T-helper 17 cell (primary cell): ENCODE measurements around the gene GMFB. TPM values are rescaled to one million over a fixed set of nuclear protein-coding genes. Genes with fewer than 3 reads are reported as not detected.
"Not testable (repeated sequence)": the region's sequence is repeated elsewhere in the genome, so short reads cannot be mapped to it uniquely, and the experiment has no call there.

Source experiments
- ATAC-seq: fragments of 150-1000 bp; cut with Tn5 transposase; 2 replicates; pipeline ENCODE4 v1.10.0; 2021; ENCODE audit warnings: mild to moderate bottlenecking, moderate library complexity
- DNase-seq, 3 donors: peaks; one replicate each; pipeline versions ENCODE4 v3.0.0 to v3.0.0-alpha.2; 2020 to 2021
- H3K9me3 ChIP-seq: one replicate; pipeline ENCODE4 v1.7.0; 2013; ENCODE audit warnings: low read length, mild to moderate bottlenecking; ENCODE audit not compliant: control insufficient read depth, poor library complexity, severe bottlenecking
- H3K27ac Mint-ChIP-seq: one replicate; pipeline ENCODE4 v1.8.0; 2022; ENCODE audit warnings: mild to moderate bottlenecking, moderate library complexity, mixed read lengths
- H3K27me3 Mint-ChIP-seq: one replicate; pipeline ENCODE4 v1.8.0; 2022; ENCODE audit warnings: mixed read lengths
- H3K36me3 Mint-ChIP-seq: one replicate; pipeline ENCODE4 v1.8.0; 2022; ENCODE audit warnings: low read depth, mixed read lengths
- H3K4me1 Mint-ChIP-seq: one replicate; pipeline ENCODE4 v1.8.0; 2022; ENCODE audit warnings: mild to moderate bottlenecking, mixed read lengths
- H3K4me3 Mint-ChIP-seq: one replicate; pipeline ENCODE4 v1.8.0; 2022; ENCODE audit warnings: mild to moderate bottlenecking, moderate library complexity, mixed read lengths
- total RNA-seq, 4 donors: library from RNA in 2 of 4; stranded (reverse) in 2 of 4; gene quantifications; one replicate each; pipeline ENCODE4 v1.2.3 and lab custom pipeline; 2022 to 2026

GMFB gene
- total RNA-seq, 2 donors from 2014 or later, result 25.4 to 42.5 TPM

DNA sequence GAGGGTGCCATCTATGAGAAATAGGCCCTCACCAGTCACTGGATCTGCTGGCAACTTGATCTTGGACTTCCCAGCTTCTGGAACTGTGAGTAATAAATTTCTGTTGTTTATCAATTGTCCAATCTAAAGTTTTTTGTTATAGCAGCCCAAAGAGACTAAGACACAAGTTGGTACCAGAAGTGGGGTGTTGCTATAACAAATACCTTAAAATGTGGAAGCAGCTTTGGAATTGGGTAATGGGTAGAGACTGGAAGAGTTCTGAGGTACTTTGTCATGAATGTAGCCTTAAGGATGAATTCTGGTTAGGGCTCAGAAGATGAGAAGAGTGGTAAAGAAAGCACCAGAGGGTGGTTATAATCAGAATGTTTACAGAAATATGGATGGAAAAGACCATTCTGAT is 21.5 kb downstream of the GMFB start:
- Mint-ChIP-seq H3K4me1 (no peaks in the 10 kb centered on the region), H3K27me3 (no peaks in the 10 kb centered on the region), H3K4me3 (no peak overlapping the region), H3K36me3 (peaks cover 7% of the 10 kb centered on the region), H3K27ac (no peak overlapping the region)
- no peak for DNase-seq
- no peak for ATAC-seq
- no peaks in the 10 kb centered on the region for H3K9me3 ChIP-seq

DNA sequence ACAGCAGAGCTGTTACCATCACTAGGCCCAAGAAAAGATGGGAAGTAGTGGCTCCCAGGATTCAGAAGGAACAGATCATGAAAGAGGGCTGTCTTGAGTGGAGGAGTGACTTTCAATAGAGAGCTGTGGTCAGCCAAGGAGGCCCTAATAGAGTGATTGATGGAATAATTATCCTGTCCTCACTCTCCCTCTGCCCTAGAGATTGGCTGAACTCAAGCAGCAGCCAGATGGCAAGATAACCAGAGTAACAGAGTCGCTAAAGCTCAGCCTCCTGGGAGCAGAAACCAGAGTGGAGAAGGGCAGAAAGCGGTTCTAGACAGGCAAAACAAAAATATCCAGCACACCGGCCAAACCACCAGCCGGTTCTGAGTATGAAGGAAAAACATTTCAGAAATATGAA is 23.1 kb downstream of the GMFB start:
- no peak for ATAC-seq
- Mint-ChIP-seq H3K27ac (no peak overlapping the region), H3K36me3 (peaks cover 7% of the 10 kb centered on the region), H3K4me1 (no peaks in the 10 kb centered on the region), H3K4me3 (no peak overlapping the region), H3K27me3 (no peaks in the 10 kb centered on the region)
- DNase-seq, result no peak
- H3K9me3 ChIP-seq, result no peaks in the 10 kb centered on the region

DNA sequence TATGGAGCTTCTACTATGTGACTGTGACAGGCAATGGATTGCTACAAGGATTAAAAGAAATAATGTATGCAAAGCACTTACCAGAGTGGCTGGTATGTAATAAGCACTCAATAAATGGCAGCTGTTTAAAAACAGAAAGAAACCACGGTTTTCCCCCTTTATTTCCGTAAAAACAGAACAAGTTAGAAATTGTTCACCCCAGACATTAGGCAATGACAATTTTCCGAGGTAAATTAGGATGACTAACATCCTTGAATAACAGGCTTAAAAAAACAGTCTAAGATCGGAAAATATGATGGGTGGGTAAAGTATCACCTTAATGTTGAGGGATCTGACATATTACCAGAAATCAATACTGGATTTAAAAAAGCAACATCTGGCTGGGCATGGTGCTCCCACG is 26.7 kb downstream of the GMFB start:
- Mint-ChIP-seq H3K27ac (no peak overlapping the region), H3K27me3 (no peaks in the 10 kb centered on the region), H3K4me1 (no peaks in the 10 kb centered on the region), H3K4me3 (no peak overlapping the region), H3K36me3 (peaks cover 2% of the 10 kb centered on the region)
- DNase-seq (no peak), ATAC-seq (no peak)
- no peaks in the 10 kb centered on the region for H3K9me3 ChIP-seq

DNA sequence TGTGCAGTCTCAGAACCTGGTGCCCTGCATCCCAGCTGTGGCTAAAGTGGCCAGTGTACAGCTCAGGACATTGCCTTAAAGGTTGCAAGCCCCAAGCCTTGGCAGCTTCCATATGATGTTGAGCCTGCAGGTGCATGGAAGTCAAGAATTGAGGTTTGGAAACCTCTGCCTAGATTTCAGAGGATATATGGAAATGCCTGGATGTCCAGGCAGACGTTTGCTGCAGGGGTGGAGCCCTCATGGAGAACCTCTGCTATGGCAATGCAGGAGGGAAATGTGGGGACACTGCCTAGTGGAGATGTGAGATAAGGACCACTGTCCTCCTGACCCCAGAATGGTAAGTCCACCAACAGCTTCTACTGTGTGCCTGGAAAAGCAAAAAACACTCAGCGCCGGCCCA is 29.7 kb downstream of the GMFB start:
- no peak for ATAC-seq
- no peaks in the 10 kb centered on the region for H3K9me3 ChIP-seq
- H3K4me1 Mint-ChIP-seq, result no peaks in the 10 kb centered on the region
- no peaks in the 10 kb centered on the region for H3K27me3 Mint-ChIP-seq
- H3K27ac Mint-ChIP-seq, result no peak overlapping the region
- no peak overlapping the region for H3K4me3 Mint-ChIP-seq
- DNase-seq, result no peak
- no peaks in the 10 kb centered on the region for H3K36me3 Mint-ChIP-seq

DNA sequence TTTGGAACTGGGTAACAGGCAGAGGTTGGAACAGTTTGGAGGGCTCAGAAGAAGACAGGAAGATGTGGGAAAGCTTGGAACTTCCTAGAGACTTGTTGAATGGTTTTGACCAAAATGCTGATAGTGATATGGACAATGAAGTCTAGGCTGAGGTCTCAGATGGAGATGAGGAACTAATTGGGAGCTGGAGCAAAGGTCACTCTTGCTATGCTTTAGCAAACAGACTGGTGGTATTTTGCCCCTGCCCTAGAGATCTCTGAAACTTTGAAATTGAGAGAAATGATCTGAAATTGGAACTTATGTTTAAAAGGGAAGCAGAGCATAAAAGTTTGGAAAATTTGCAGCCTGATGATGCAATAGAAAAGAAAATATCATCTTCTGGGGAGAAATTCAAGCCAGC is 30.2 kb downstream of the GMFB start:
- H3K4me3 Mint-ChIP-seq, ATAC-seq, H3K36me3 Mint-ChIP-seq: not testable (repeated sequence)

DNA sequence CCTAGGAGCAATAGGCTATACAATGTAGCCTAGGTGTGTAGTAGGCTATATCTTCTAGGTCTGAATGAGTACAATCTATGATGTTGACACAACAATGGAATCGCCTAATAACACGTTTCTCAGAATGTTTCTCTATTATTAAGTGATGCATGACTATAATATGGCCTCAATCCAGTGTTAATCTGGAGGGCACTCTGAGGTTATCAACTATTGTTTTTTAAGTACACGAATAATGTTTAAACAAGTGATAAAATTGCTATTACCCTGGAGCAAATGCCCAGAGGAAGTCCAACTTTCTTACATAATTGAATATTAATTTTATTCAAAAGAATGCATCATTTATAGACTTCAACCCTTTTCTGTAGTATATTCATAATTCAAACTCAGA is 31.2 kb downstream of the GMFB start:
- ATAC-seq, result no peak
- H3K27ac Mint-ChIP-seq, result no peak overlapping the region
- no peaks in the 10 kb centered on the region for H3K4me1 Mint-ChIP-seq
- no peaks in the 10 kb centered on the region for H3K27me3 Mint-ChIP-seq
- H3K36me3 Mint-ChIP-seq, result no peaks in the 10 kb centered on the region
- DNase-seq, result no peak
- H3K9me3 ChIP-seq, result no peaks in the 10 kb centered on the region
- H3K4me3 Mint-ChIP-seq, result no peak overlapping the region

More for the DNA sequence above, 30.2 kb downstream of the GMFB start:
- H3K4me1 Mint-ChIP-seq, DNase-seq, H3K27ac Mint-ChIP-seq, H3K9me3 ChIP-seq, H3K27me3 Mint-ChIP-seq: not testable (repeated sequence)

DNA sequence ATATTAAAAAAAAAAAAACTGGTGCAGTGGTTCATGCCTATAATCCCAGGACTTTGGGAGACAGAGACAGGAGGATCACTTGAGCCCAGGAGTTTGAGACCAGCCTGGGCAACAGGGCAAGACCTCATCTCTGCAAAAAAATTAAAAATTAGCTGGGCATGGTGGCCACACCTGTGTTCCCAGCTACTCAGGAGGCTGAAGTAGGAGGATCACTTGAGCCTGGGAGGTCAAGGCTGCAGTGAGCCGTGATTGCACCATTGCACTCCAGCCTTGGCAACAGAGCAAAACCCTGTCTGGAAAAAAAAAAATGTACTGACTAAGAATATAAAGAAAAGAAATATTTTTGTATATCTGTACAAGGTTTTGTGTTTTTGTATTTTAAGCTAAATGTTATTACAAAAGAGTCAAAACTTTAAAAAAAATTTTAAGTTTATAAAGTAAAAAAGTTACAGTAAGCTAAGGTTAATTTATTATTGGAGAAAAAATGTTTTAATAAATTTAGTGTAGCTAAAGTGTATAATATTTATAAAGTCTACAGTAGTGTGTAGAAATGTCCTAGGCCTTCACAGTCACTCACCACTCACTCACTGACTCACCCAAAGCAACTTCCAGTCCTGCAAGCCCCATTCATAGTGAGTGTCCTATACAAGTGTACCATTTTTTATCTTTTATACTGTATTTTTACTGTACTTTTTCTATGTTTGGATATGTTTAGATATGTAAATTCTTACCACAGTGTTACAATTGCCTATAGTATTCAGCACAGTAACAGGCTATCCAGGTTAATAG is 31.8 kb downstream of the GMFB start:
- H3K27me3 Mint-ChIP-seq, H3K9me3 ChIP-seq, H3K27ac Mint-ChIP-seq, H3K36me3 Mint-ChIP-seq, DNase-seq, H3K4me3 Mint-ChIP-seq, ATAC-seq, H3K4me1 Mint-ChIP-seq: not testable (repeated sequence)

DNA sequence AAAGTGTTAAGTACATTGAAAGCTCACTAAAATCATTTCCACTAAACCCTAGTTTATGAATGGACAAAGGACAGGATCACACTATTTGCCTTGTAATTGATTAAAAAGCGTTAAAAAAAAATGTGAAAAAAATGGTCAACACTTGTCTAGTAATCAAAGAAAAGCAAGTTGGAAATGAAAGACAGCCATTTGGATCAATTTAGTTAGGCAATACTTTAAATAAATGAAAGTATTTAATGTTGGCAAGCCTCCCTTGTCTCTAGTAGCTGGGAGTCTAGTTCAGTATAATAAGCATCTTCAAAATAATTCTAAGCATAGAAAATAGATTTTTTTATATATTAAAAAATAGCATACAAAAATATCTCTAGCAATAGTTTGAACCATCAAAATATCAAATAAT is 33.4 kb downstream of the GMFB start:
- H3K9me3 ChIP-seq, result no peaks in the 10 kb centered on the region
- DNase-seq (no peak), ATAC-seq (no peak)
- Mint-ChIP-seq H3K4me3 (no peak overlapping the region), H3K36me3 (no peaks in the 10 kb centered on the region), H3K4me1 (no peaks in the 10 kb centered on the region), H3K27me3 (peaks cover 9% of the 10 kb centered on the region), H3K27ac (no peak overlapping the region)

DNA sequence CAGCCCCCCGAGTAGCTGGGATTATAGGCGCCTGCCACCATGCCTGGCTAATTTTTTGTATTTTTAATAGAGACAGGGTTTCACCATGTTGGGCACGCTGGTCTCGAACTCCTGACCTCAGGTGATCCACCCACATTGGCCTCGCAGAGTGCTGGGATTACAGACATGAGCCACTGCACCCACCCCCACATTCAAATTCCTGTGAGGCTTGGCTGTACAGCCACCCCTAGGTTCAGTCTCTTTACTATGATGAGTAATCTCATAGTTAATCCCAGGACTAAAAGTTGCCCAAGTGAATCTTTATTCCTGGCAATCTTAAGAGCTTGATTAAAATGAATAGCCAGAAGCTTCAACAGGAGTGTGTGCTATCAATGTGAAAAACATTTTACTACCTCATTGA is 34.8 kb downstream of the GMFB start:
- H3K36me3 Mint-ChIP-seq, ATAC-seq, DNase-seq, H3K4me3 Mint-ChIP-seq, H3K27ac Mint-ChIP-seq, H3K4me1 Mint-ChIP-seq, H3K9me3 ChIP-seq: not testable (repeated sequence)
- H3K27me3 Mint-ChIP-seq, result peaks cover 13% of the 10 kb centered on the region

DNA sequence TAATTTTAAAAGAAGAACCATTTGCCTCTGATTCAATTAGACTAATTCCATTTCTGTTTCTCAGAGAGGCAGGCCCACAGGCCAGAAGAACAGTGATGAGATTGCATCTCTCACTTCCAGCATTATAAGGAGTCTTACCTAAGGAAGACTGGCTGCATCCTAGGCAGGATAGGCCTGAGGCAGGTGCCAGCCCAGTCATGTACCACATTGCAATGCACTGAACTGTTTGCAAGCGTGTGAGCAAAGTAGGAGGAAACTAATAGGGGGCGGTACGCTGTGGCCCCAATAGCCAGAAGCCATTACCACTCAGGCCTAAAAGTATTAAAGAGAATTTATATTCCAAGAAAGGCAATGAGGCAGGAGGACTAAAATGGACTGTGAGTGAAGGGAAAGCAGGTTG is 35.5 kb downstream of the GMFB start:
- H3K9me3 ChIP-seq, result no peaks in the 10 kb centered on the region
- no peak for DNase-seq
- no peak for ATAC-seq
- Mint-ChIP-seq H3K36me3 (peaks cover 2% of the 10 kb centered on the region), H3K27ac (peak overlapping the region; percentile 32), H3K4me3 (no peak overlapping the region), H3K27me3 (peaks cover 21% of the 10 kb centered on the region), H3K4me1 (no peaks in the 10 kb centered on the region)

DNA sequence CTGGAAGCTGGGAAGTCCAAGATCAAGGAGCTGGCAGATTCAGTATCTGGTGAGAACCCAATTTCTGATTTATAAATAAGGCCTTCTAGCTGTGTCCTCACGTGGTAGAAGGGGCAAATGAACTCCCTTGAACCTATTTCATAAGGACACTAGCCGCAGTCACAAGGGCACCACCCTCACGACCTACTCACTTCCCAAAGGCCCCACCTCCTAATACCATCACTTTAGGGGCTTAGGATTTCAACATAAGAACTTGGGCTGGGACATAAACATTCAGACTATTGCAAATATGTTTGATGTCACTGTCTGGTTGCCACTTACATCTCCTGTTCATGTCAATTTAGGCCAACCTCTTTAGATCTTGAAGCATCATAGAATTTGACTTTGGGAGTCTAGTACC is 36.8 kb downstream of the GMFB start:
- H3K4me3 Mint-ChIP-seq, result no peak overlapping the region
- peaks cover 21% of the 10 kb centered on the region for H3K27me3 Mint-ChIP-seq
- no peak for DNase-seq
- no peak for ATAC-seq
- H3K36me3 Mint-ChIP-seq, result peaks cover 2% of the 10 kb centered on the region
- H3K4me1 Mint-ChIP-seq, result no peaks in the 10 kb centered on the region
- no peaks in the 10 kb centered on the region for H3K9me3 ChIP-seq
- H3K27ac Mint-ChIP-seq, result no peak overlapping the region

DNA sequence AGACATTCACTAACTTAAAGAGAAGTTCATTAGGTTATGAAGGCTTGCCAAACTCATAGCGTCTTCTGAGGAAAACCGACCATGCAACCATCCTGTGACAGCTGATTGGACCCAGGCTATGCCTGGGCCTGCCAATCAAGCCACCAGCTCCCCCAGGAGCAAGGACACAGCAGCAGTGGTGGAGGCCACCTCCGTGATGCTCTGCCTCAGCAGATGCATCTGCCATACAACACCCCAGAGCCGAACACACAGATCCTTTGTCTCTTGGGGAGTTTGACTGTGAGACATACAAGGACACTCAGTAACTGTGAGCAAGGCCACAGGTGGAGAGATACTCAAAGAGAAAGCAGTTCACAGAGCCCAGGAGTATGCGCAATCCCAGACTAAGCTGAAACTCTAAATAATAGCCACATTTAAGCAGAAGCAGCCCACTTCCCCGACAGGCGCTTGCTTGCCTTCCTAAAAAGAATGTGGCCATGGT is 37.6 kb downstream of the GMFB start:
- Mint-ChIP-seq H3K4me1 (no peaks in the 10 kb centered on the region), H3K27ac (no peak overlapping the region), H3K36me3 (peaks cover 2% of the 10 kb centered on the region), H3K27me3 (peaks cover 27% of the 10 kb centered on the region), H3K4me3 (no peak overlapping the region)
- DNase-seq (no peak), ATAC-seq (no peak)
- no peaks in the 10 kb centered on the region for H3K9me3 ChIP-seq

DNA sequence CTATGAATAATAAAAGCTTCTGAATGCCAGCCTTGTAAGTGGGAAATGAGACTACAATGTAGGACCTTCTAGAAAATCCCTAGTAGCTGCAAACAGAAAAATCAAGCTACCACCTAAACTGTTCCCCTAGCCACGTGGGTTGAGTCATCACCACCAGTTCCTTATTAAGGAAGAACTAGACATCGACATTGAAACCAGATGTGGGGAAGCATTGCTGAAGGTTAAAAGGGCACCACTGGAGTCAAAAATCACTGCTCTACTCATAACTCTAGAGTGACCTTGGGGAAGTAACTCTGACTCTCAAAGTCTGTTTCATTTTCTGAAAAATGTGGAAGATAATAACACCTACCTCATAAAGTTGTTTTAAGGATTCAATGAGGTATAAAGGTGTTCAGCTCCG is 38.2 kb downstream of the GMFB start:
- peaks cover 2% of the 10 kb centered on the region for H3K36me3 Mint-ChIP-seq
- DNase-seq (no peak), ATAC-seq (no peak)
- peaks cover 33% of the 10 kb centered on the region for H3K27me3 Mint-ChIP-seq
- H3K4me1 Mint-ChIP-seq, result no peaks in the 10 kb centered on the region
- no peak overlapping the region for H3K4me3 Mint-ChIP-seq
- H3K9me3 ChIP-seq, result no peaks in the 10 kb centered on the region
- no peak overlapping the region for H3K27ac Mint-ChIP-seq

DNA sequence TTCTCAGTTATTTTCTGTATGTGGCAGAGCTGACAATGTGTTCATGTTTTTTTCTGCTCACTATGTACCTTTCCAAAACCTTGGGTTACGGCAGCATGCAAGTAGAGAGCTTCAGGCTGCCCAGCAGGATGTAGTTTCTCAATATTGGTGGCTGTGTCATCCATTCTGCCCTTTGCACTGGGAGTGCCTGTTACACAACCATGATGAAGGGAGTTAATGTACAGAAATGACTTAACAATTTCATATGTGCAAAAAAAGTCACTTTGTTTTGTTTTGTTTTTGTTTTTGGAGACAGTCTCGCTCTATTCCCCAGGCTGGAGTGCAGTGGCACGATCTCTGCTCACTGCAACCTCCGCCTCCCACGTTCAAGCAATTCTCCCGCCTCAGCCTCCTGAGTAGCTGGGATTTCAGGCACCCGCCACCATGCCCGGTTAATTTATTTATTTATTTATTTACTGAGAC is 41.5 kb downstream of the GMFB start:
- DNase-seq (no peak), ATAC-seq (peak; percentile 28)
- no peak overlapping the region for H3K4me3 Mint-ChIP-seq

More for the DNA sequence above, 41.5 kb downstream of the GMFB start:
- Mint-ChIP-seq H3K4me1 (no peaks in the 10 kb centered on the region), H3K27ac (no peak overlapping the region), H3K36me3 (peaks cover 2% of the 10 kb centered on the region), H3K27me3 (peaks cover 33% of the 10 kb centered on the region)
- no peaks in the 10 kb centered on the region for H3K9me3 ChIP-seq
